GM10847 (cell line): ENCODE data around the gene BACH1.

Source experiments
- POLR2A ChIP-seq: IDR thresholded peaks from 2 replicates; pipeline ENCODE4 v1.6.1; 2011; ENCODE audit not compliant: insufficient read length; ENCODE audit errors: extremely low read depth

BACH1 gene

DNA sequence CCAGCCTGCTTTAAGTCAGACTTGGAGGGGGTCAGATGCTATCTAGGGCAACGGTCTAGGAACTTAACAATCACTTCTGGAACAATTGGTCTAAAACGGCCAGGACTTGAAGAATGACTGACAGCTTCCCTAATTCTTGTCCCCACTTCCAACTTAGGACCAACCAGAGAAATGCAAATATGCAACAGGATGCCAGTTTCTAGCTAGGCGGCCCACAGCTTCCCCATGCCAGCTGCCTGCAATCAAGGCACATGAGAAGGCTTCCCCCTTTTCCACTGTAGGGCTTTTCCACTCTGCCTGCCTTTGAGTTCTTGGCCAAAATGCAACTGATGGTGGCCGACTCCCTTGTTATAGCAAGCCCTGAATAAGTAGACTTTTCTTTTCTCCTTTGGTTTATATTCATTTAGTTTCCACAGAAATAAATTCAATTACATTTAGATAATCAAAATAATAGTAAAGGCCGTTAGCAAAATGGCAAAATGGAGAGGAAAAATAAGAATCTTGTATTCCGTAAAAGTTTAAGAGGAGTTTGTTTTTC is 80.9 kb downstream of the BACH1 start:
- TF ChIP-seq POLR2A, result no peak

GRCh38 chr21:29382030-29382654 is 83.4 kb downstream of the BACH1 start:
- TF ChIP-seq POLR2A, result no peak

- TF ChIP-seq POLR2A, result no peak
These were observed 86.1 kb downstream of the BACH1 start for GRCh38 chr21:29384683-29385359.

DNA sequence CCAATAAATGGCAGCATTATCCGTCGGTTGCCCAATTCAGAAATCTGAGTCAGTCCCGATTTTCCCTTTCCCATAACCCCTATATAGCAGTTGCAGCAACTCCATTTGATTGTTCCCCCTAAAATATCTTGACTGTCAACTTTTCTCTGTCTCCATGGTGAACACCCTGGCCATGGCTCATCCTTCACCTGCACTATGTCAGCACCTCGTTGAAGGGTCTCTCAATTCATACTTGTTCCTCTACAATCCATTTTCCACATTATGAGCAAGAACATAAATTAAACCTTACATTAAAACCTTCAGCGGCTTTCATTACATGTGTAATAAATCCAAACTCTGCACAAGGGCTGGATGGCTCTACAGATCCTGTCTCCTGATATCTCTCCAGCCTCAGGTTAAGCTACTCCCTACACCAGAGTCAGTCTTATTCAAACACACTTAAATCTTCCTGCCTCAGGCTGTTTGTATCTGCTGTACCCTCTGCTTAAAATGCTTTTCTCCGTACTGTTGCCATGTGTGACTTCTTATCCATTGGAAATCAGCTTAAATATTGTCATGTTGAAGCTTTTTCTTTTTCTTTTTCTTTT is 87.3 kb downstream of the BACH1 start:
- no peak for TF ChIP-seq POLR2A

DNA sequence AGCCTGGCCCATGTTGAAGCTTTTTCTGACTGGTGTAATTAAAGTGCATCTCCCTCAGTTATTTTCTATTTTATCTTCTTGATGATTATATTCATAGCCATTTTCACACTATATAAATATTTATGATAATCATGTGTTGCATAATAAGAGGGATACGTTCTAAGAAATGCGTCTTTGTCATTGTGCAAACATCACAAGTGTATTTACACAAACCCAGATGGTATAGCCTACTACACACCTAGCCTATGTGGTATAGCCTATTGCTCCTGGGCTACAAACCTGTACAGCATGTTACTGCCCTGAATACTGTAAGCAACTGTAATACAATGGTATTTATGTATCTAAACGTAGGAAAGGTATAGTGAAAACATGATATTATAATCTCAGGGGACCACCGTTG is 88.1 kb downstream of the BACH1 start:
- TF ChIP-seq POLR2A, result no peak

DNA sequence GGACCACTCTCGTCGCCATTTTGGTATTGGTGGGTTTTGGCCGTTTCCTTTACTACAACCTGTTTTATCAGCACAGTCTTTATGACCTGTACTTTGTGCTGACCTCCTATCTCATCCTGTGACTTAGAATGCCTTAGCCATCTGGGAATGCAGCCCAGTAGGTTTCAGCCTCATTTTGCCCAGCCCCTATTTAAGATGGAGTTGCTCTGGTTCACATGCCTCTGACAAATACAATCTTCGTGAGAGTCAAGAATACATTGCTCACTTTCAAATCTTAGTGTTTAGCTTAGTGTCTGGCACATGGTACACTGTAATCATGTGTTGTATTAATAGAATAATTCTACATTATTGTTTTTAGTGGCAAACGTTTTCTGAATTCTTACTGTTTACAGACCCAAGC is 88.9 kb downstream of the BACH1 start:
- no peak for TF ChIP-seq POLR2A

DNA sequence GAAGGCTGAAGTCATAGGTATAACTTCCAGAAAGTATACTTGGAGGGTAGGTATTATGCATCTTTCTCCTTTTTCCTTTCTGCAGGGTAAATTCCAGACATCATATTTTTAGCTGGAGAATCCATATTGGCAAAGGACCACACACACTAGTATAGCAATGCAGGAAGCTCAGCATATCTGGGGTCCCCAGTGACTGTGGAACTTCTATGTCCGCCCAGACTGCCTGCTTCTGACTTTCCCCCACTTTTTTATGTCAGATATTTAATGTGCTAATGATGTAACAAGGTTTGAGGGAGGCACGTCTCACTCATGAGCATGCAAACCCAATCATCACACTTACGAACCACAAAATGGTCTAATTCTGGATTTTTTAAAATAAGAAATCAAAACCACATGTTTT is 90.4 kb downstream of the BACH1 start:
- TF ChIP-seq POLR2A, result no peak

DNA sequence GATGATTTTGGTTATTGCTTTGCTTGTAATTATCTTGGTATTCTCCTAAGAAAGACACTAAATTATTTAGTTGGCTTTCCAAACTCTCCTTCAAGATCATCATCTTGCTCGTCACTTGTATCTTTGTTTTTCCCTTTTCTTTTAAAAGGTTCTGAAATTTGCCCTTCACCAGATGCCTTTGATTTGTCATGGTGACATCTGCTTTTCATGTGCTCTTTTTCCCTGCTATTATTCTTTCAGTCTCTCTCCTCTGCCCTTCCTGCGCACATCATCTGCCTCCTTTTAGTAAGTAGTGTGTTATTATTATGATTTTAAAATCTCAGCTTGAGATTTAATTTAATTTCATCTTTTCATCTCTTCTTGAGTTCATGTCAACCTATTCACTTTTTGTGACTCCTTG is 92.1 kb downstream of the BACH1 start:
- TF ChIP-seq POLR2A, result no peak

GRCh38 chr21:29394051-29394450 is 95.3 kb downstream of the BACH1 start:
- no peak for TF ChIP-seq POLR2A
